DOHH2 (cell line): ENCODE measurements around the gene UFD1.

Experiments used
- CTCF ChIP-seq: fragments of 200-600 bp; sonication (generic); IDR thresholded peaks from one replicate; pipeline ENCODE4 v1.5.1; 2014; ENCODE audit warnings: antibody characterized with exemption, mild to moderate bottlenecking, low read depth, low read length; ENCODE audit not compliant: poor library complexity, severe bottlenecking
- EZH2phosphoT487 ChIP-seq: fragments of 200-600 bp; sonication (generic); IDR thresholded peaks from 2 replicates; pipeline ENCODE4 v1.6.1; 2017; ENCODE audit warnings: borderline replicate concordance, mild to moderate bottlenecking, antibody characterized with exemption, low read length, moderate library complexity, mixed read lengths

- TF ChIP-seq CTCF: no peak
- no peak for TF ChIP-seq EZH2phosphoT487
These were observed 11.1 kb downstream of the UFD1 start for GRCh38 chr22:19467912-19468311.
